ENCODE results near the gene TIRAP. TPM values are rescaled to one million over a fixed set of nuclear protein-coding genes. Genes with fewer than 3 reads are reported as not detected.
A peak's percentile ranks its signal among the peaks of the same experiment; 100 is the strongest.

The TIRAP gene
- total RNA-seq, 2 donors from 2014 or later: 8.3 to 13.5 TPM

DNA sequence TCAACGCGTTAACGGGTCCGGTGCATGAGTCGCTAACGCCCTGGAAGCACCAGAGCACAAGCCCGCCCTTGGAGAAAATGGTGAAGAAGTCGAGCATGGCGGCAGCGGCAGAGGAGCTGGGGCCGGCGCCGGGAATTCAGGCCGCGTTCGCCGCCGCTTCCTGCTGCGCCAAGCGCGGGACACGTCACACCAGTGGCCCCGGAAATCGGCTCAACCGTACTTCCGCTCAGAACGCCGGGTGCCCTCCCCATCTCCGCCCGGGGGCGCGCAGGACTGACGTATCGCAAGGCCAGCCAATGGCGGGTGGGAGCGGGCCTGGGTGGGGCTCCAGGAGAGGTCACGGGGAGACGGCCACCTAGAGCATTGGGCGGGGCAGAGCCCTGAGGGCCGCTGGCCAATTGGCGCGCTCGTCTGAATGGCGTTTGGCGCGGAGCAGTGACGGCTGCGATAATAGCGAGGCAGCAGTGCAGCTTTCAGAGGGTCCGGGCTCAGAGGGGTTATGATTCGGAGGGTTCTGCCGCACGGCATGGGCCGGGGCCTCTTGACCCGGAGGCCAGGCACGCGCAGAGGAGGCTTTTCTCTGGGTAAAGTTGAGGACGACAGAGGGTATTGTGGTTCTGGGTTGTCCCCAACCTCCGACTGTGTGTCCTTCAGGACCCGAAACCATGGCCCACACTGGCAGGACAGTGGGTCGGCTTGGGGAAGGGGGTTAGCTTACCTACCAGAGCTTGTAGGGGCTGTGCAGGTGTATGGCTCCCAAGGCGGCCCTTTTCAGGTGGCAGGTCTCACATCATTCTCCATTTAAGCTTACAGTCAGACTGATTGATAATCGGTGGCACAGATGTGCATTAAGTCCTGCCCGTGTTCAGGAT, 13.9 kb upstream of the TIRAP start, which contains the start of the genes FOXRED1 and SRPRA:
Gene FOXRED1, plus strand, starts transcription at position 447 of the 872 bp plus-strand sequence. Its CDS starts 53 bp downstream, at position 500.
Gene SRPRA, minus strand, starts transcription at position 188 of the 872 bp plus-strand sequence. Its CDS starts 91 bp downstream, at position 97.
- WGBS, 2 donors: 0% methylated on average over 19 to 48 of the region's 64 CpGs

DNA sequence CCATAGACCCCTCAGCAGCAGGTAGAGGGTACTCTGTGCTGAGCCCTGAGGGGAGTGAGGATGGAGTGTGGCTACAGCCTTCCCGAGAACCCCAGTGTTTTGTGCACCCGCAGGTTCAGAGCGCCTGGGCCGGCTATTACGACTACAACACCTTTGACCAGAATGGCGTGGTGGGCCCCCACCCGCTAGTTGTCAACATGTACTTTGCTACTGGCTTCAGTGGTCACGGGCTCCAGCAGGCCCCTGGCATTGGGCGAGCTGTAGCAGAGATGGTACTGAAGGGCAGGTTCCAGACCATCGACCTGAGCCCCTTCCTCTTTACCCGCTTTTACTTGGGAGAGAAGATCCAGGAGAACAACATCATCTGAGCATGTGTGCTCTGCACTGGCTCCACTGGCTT, 5.6 kb upstream of the TIRAP start:
- 84 to 93% methylated on average over 8 to 11 of the region's 11 CpGs for WGBS, 2 donors
- ATAC-seq (no peak), DNase-seq (no peak)
- H3K9me3 ChIP-seq: no peaks in the 10 kb centered on the region
- no peak for TF ChIP-seq POLR2A (IDR thresholded peaks at IDR 0.05)
- TF ChIP-seq CTCF (IDR thresholded peaks at IDR 0.05): no peak
- no peak overlapping the region for H3K4me3 ChIP-seq
- peaks cover 7% of the 10 kb centered on the region for H3K4me1 ChIP-seq
- no peaks in the 10 kb centered on the region for H3K27me3 ChIP-seq
- H3K36me3 ChIP-seq (replicated peaks in 1 of 2; ENCODE audit: insufficient read depth in 1 of 2, low read depth in 2 of 2): no peaks in the 10 kb centered on the region
- H3K27ac ChIP-seq: no peak overlapping the region
- intact Hi-C loops (cut with DNase I): no loop called here

More for the DNA sequence above, 13.9 kb upstream of the TIRAP start, which contains the start of the genes FOXRED1 and SRPRA:
- Histone ChIP-seq H3K9me3 (no peaks in the 10 kb centered on the region), H3K27ac (peak within 1 kb of the TSS; percentile 85 to 91 (median 88)), H3K4me1 (peaks cover 24% of the 10 kb centered on the region), H3K4me3 (peak within 1 kb of the TSS; percentile 68 to 88), H3K36me3 (replicated peaks in 1 of 2; ENCODE audit: insufficient read depth in 1 of 2, low read depth in 2 of 2) (peaks cover 20 to 26% of the 10 kb centered on the region in 2 donors), H3K27me3 (no peaks in the 10 kb centered on the region)
- TF ChIP-seq POLR2A (IDR thresholded peaks at IDR 0.05) (peak; percentile 86 to 94 (median 94)), CTCF (IDR thresholded peaks at IDR 0.05) (no peak)
- peak; percentile 100 for DNase-seq
- ATAC-seq: peak; percentile 98
- intact Hi-C loops (cut with DNase I): no loop called here

GRCh38 chr11:126277780-126278179, 5.1 kb upstream of the TIRAP start:
- DNase-seq: no peak
- no peaks in the 10 kb centered on the region for H3K36me3 ChIP-seq (replicated peaks in 1 of 2; ENCODE audit: insufficient read depth in 1 of 2, low read depth in 2 of 2)
- no peak overlapping the region for H3K27ac ChIP-seq
- H3K4me3 ChIP-seq: no peak overlapping the region
- peaks cover 9% of the 10 kb centered on the region for H3K4me1 ChIP-seq
- intact Hi-C loops (cut with DNase I): no loop called here
- no peaks in the 10 kb centered on the region for H3K27me3 ChIP-seq
- 60 to 71% methylated on average over 2 to 4 of the region's 4 CpGs for WGBS, 2 donors
- no peak for ATAC-seq
- TF ChIP-seq POLR2A (IDR thresholded peaks at IDR 0.05) (no peak), CTCF (IDR thresholded peaks at IDR 0.05) (no peak)
- no peaks in the 10 kb centered on the region for H3K9me3 ChIP-seq

DNA sequence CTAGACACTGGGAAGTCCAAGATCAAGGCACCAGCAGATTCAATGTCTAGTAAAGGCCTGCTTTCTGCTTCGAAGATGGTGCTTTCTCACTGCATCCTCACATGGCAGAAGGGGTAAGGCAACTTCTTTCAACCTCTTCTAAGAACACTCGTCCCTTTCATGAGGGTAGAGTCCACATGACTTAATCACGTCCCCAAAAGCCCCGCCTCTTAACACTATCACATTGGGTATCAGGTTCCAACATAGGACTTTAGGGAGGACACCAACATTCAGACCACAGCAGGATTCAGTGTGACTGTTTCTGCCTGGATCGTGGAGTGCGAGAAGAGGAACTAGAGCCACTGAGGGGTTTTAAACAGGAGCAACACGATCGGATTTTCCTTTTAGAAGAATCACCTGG, 3.7 kb upstream of the TIRAP start:
- Histone ChIP-seq H3K4me3 (no peak overlapping the region), H3K4me1 (peaks cover 18% of the 10 kb centered on the region), H3K27me3 (no peaks in the 10 kb centered on the region), H3K9me3 (no peaks in the 10 kb centered on the region), H3K27ac (no peak overlapping the region), H3K36me3 (replicated peaks in 1 of 2; ENCODE audit: insufficient read depth in 1 of 2, low read depth in 2 of 2) (no peaks in the 10 kb centered on the region)
- intact Hi-C loops (cut with DNase I): no loop called here
- ATAC-seq (no peak), DNase-seq (no peak)
- TF ChIP-seq POLR2A (IDR thresholded peaks at IDR 0.05): no peak
- TF ChIP-seq CTCF (IDR thresholded peaks at IDR 0.05): no peak
- WGBS, 2 donors: 73 to 80% methylated on average over 8 of the region's 8 CpGs
